ENCODE data around the gene HERPUD1. TPM values are rescaled to one million over a fixed set of nuclear protein-coding genes. Genes with fewer than 3 reads are reported as not detected.

The HERPUD1 gene
- total RNA-seq, 1 experiment from 2014 or later = 180 TPM

GRCh38 chr16:56907401-56907800 is 24.5 kb upstream of the HERPUD1 start:
- in situ Hi-C loops (cut with HindIII; ENCODE audit: low pct_unique_long_range_greater_than_20kb, low sequenced_read_pairs) = no loop called here
- no peak for DNase-seq (ENCODE audit: low read depth, low spot score)

DNA sequence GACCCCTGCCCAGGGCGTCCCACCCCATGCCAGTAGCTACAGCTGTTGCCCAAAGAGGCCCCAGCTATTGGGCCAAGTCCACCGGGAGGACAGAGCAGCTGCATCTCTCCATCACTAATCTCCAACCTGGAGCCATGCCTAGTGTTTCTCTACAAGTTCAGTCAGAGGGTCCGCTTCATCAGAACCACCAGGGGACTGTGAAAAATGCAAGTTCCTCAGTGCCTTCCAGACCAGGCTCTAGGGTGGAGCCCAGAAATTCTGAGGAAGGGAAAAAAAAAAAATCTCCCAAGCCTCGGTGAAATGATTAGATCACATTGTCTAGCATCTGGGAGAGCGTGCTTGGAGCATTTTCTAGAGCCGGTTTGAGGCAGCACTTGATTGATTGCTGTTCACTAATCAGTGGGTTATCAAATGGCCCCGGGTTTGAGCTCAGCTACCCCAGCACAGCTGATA is 22.4 kb upstream of the HERPUD1 start:
- DNase-seq (ENCODE audit: low read depth, low spot score) = no peak
- in situ Hi-C loops (cut with HindIII; ENCODE audit: low pct_unique_long_range_greater_than_20kb, low sequenced_read_pairs) = no loop called here

DNA sequence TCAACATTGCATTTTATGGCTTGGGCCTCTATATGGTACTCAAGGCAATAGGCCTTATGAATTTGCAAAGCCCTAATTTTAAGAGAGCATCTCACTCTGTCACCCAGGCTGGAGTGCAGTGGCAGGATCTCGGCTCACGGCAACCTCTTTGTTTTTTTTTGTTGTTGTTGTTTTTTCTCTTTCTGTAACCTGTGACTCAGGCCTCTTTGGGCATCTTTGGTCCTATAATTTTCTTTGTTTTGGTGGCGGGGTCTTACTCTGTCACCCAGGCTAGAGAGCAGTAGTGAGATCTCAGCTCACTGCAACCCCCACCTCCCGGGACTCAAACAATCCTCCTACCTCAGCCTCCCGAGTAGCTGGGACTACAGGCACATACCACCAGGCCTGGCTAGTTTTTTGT is 21.8 kb upstream of the HERPUD1 start:
- in situ Hi-C loops (cut with HindIII; ENCODE audit: low pct_unique_long_range_greater_than_20kb, low sequenced_read_pairs) = no loop called here
- DNase-seq (ENCODE audit: low read depth, low spot score) = no peak

DNA sequence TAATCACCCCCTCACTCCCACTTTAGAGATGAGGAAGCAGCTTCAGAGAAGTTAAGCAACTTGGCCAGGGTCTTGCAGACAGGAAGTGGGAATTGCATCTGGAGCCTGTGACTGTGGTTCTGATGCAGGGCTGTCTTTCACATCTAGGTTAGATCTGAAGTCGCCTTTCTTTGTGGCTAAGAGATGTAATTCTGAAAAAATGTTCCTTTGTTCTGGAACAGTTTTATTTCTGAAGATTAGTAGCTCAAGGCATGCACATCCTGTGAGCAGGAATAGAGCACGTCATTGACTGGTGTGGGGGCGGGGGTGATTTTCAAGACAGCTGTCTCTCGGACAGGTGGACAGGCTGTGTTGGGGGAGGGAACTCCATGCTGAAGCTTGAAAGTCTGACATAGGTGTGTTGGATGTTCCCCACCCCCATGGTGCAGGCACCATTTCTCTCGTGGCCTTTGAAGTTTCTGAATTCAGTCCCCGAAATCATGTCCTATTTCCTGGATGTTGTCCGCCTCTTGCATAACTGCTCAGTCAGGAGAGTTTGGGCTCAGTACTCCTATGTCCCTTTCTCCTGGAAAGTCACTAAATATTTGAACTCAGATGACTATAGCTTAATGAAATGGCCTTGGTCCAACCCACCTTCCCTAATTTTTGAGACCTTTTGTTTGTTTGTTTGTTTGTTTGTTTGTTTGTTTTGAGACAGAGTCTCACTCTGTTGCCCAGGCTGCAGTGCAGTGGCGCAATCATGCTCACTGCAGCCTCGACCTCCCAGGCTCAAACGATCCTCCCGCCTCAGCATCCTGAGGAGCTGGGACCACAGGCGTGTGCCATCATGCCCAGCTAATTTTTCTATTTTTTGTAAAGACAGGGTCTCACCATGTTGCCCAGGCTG is 21.0 kb upstream of the HERPUD1 start:
- DNase-seq (ENCODE audit: low read depth, low spot score) = peak; percentile 62
- in situ Hi-C loops (cut with HindIII; ENCODE audit: low pct_unique_long_range_greater_than_20kb, low sequenced_read_pairs) = no loop called here

DNA sequence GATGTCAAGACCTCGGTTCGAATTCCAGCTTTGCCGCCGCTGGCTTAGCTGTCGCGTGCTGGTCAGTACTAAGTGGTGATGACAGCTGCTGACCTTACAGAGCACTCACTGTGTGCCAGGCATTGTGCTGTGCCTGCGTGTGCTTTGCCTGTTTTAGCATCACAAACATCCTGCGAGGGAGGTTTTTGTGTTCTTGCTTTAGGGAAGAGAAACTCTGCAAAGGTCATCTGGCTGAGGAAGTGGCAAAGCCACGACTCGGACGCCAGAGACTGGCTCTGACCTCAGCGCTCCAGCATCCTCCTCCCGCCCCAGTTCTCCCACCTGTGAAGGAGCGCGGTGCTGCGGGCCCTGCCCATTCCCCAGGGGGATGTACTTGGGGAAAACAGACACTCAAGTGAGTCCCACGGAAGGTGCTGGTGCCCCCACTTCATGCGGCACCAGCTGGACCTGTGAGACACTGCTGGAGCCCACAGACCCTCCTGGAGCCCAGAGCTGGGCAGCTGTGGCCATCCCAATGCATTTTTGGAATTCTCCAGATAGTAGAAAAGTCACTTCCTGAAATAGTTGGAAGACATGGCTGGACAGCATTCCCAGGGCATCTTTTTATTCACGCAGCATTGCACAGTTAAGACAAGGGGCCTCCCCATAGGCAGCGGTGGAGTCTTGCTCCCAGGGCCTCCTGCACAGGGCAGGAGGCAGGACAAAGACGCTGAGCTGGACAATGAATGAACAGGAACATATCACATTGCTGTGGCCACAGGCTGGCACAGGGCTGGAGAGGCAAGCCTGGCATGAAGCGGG is 20.0 kb upstream of the HERPUD1 start:
- DNase-seq (ENCODE audit: low read depth, low spot score) = no peak
- in situ Hi-C loops (cut with HindIII; ENCODE audit: low pct_unique_long_range_greater_than_20kb, low sequenced_read_pairs) = no loop called here

DNA sequence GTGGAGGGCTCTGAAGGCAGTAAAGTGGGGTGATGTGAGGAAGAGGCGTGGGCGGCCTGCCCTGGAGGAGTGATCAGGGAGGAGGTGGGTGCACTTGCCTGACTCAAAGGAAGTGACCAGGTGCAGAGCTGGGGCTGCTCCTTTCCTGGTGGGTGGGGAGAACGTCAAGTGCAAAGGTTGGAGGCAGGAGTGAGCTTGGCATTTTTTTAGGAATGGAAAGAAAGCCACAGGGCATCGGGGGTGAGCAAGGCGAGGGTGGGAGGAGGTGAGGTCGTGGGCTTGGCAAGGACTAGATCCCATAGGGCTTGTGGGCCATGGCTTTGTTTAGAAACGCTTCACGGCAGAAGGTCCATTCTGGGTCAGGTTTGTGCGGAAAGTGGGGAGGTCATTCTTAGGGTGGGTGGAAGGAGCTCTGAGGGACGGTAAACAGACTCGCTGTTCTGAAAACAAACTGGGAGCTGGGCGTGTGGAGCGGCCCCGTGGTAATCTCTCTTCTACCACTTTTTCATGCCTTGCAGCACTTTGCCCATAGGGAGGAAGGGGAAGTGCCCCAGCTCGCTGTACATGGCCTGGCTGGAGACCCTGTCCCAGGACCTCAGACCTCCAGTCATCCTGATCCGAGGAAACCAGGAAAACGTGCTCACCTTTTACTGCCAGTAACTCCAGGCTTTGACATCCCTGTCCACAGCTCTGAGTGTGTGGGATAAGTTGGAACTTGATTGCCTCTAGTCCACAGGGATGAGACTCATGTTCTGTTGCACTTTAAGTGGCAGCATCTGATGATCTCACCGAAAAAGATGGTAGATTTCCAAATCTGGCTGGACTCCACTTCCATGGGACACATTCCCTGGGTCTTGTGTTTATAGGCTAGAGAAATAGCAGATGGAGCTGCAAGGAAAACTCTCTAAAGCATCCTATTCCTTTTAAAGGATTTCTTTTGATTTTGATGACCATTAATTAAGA is 18.9 kb upstream of the HERPUD1 start:
- in situ Hi-C loops (cut with HindIII; ENCODE audit: low pct_unique_long_range_greater_than_20kb, low sequenced_read_pairs) = no loop called here
- no peak for DNase-seq (ENCODE audit: low read depth, low spot score)

- DNase-seq (ENCODE audit: low read depth, low spot score) = no peak
- in situ Hi-C loops (cut with HindIII; ENCODE audit: low pct_unique_long_range_greater_than_20kb, low sequenced_read_pairs) = no loop called here
Measured at GRCh38 chr16:56914896-56915295, 17.0 kb upstream of the HERPUD1 start.

- no peak for DNase-seq (ENCODE audit: low read depth, low spot score)
- in situ Hi-C loops (cut with HindIII; ENCODE audit: low pct_unique_long_range_greater_than_20kb, low sequenced_read_pairs) = no loop called here
Measured at GRCh38 chr16:56915336-56916119, 16.4 kb upstream of the HERPUD1 start.

DNA sequence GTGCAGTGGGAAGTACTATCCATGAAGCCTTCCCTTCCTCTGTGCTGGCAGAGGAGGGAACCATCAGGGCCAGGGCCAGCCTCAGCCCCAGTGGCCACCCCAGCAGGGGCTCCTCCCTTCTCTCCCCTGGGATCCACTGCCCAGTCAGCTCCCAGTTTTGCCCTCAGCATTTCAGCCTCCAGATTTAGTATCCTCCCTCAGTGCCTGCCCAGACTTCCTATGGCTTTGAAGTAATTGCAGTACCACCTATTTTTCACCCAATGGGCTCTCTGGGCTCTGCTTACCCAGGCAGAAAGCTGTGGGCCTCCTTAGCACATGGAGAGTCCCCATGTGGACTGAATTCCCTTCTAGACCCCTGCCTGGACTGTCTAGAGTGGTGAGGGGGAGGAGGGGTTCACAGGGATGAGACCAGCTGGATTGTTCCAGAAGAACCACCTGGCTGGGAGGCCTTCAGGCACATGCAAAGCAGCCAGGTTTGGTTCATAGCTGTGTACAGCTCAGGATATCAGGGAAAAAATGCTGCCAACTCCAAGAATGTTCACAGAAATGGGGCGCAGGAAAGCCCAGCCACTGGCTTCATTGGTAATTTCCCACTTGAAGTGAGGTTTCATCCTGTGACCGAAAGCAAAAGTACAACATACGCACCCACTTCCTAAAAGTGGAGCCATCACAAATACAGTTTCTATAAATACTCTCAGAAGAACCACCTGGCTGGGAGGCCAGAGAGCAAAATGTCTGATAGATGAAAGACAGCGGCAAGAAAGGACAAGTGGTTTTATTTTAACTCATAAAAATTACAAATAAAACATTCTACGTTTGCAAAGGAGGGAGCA is 15.2 kb upstream of the HERPUD1 start:
- in situ Hi-C loops (cut with HindIII; ENCODE audit: low pct_unique_long_range_greater_than_20kb, low sequenced_read_pairs) = no loop called here
- no peak for DNase-seq (ENCODE audit: low read depth, low spot score)

- in situ Hi-C loops (cut with HindIII; ENCODE audit: low pct_unique_long_range_greater_than_20kb, low sequenced_read_pairs) = no loop called here
- DNase-seq (ENCODE audit: low read depth, low spot score) = no peak
Measured at GRCh38 chr16:56918467-56919012, 13.4 kb upstream of the HERPUD1 start.

GRCh38 chr16:56919099-56919800 is 12.7 kb upstream of the HERPUD1 start:
- no peak for DNase-seq (ENCODE audit: low read depth, low spot score)
- in situ Hi-C loops (cut with HindIII; ENCODE audit: low pct_unique_long_range_greater_than_20kb, low sequenced_read_pairs) = no loop called here

GRCh38 chr16:56921571-56921970 is 10.4 kb upstream of the HERPUD1 start:
- in situ Hi-C loops (cut with HindIII; ENCODE audit: low pct_unique_long_range_greater_than_20kb, low sequenced_read_pairs) = no loop called here
- no peak for DNase-seq (ENCODE audit: low read depth, low spot score)

- no peak for DNase-seq (ENCODE audit: low read depth, low spot score)
- in situ Hi-C loops (cut with HindIII; ENCODE audit: low pct_unique_long_range_greater_than_20kb, low sequenced_read_pairs) = no loop called here
Measured at GRCh38 chr16:56923481-56924091, 8.4 kb upstream of the HERPUD1 start.

- no peak for DNase-seq (ENCODE audit: low read depth, low spot score)
- in situ Hi-C loops (cut with HindIII; ENCODE audit: low pct_unique_long_range_greater_than_20kb, low sequenced_read_pairs) = no loop called here
Measured at GRCh38 chr16:56927471-56927870, 4.5 kb upstream of the HERPUD1 start.

GRCh38 chr16:56929639-56930038 is 2.3 kb upstream of the HERPUD1 start:
- in situ Hi-C loops (cut with HindIII; ENCODE audit: low pct_unique_long_range_greater_than_20kb, low sequenced_read_pairs) = no loop called here
- DNase-seq (ENCODE audit: low read depth, low spot score) = no peak

All from SK-MEL-5 (cell line).